Stimulated activated memory B cell treated with anti-CD40 and anti-IgM and Interleukin-4, amounts not matched to agents 10 μg/mL and 1 μg/mL and 100 μg/mL, for 72 hours (primary cell): ENCODE measurements around the gene KRTAP5-4.
"Not testable (repeated sequence)": the region's sequence is repeated elsewhere in the genome, so short reads cannot be mapped to it uniquely, and the experiment has no call there.

Experiments
- ATAC-seq: fragments of 150-1000 bp; cut with Tn5 transposase; 2 replicates; pipeline ENCODE4 v1.10.0; 2021
- H3K27ac Mint-ChIP-seq: one replicate; pipeline ENCODE4 v1.8.0; 2022; ENCODE audit warnings: mild to moderate bottlenecking, mixed read lengths
- H3K27me3 Mint-ChIP-seq: one replicate; pipeline ENCODE4 v1.8.0; 2022; ENCODE audit warnings: mixed read lengths
- H3K36me3 Mint-ChIP-seq: one replicate; pipeline ENCODE4 v1.8.0; 2022; ENCODE audit warnings: mixed read lengths
- H3K4me1 Mint-ChIP-seq: one replicate; pipeline ENCODE4 v1.8.0; 2022; ENCODE audit warnings: mixed read lengths
- H3K4me3 Mint-ChIP-seq: one replicate; pipeline ENCODE4 v1.8.0; 2022; ENCODE audit warnings: mild to moderate bottlenecking, moderate library complexity, mixed read lengths
- H3K9me3 Mint-ChIP-seq: one replicate; pipeline ENCODE4 v1.8.0; 2022; ENCODE audit warnings: mixed read lengths

The KRTAP5-4 gene

DNA sequence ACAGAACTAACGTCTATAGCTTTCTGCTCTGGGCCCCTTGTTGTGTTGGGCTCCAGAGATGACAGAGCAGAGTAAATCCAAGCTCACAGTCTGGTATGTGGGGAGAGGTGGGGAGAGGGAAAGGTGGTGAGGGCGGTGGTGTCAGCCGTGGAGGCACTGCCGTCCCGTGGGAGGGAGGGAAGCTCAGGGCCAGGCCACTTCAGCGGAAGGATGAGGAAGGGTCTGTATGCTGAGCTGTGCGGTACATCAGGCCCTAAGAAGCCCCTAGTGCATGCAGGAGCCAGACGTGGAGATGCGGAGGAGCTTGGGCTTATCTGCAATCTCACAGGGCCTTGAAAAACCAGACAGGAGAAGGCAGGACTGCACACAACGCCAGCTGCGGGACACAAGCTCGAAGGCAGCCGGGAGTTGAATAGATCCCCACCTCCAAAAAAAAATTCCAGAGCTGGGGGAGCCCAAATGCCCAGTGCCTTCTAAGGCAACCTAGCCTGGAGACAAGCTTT is 9.2 kb upstream of the KRTAP5-4 start:
- Mint-ChIP-seq H3K27ac (no peak overlapping the region), H3K9me3 (no peaks in the 10 kb centered on the region), H3K27me3 (peaks cover 79% of the 10 kb centered on the region), H3K4me3 (no peak overlapping the region), H3K36me3 (no peaks in the 10 kb centered on the region), H3K4me1 (peaks cover 7% of the 10 kb centered on the region)
- no peak for ATAC-seq

GRCh38 chr11:1630271-1630670 is 8.3 kb upstream of the KRTAP5-4 start:
- Mint-ChIP-seq H3K27me3 (peaks cover 79% of the 10 kb centered on the region), H3K4me3 (no peak overlapping the region), H3K27ac (no peak overlapping the region), H3K36me3 (no peaks in the 10 kb centered on the region), H3K4me1 (peaks cover 7% of the 10 kb centered on the region), H3K9me3 (no peaks in the 10 kb centered on the region)
- no peak for ATAC-seq

GRCh38 chr11:1629326-1630185 is 7.6 kb upstream of the KRTAP5-4 start, which contains the start of gene KRTAP5-5:
Gene KRTAP5-5 (plus strand): TSS chr11:1629775. CDS start chr11:1629841, 66 bp downstream.
- H3K4me1 Mint-ChIP-seq = peaks cover 7% of the 10 kb centered on the region
- H3K4me3 Mint-ChIP-seq = no peak within 1 kb of the TSS
- no peaks in the 10 kb centered on the region for H3K9me3 Mint-ChIP-seq
- no peaks in the 10 kb centered on the region for H3K36me3 Mint-ChIP-seq
- ATAC-seq = no peak
- peaks cover 77% of the 10 kb centered on the region for H3K27me3 Mint-ChIP-seq
- no peak within 1 kb of the TSS for H3K27ac Mint-ChIP-seq

GRCh38 chr11:1628506-1629325 is 6.8 kb upstream of the KRTAP5-4 start:
- Mint-ChIP-seq H3K9me3 (no peaks in the 10 kb centered on the region), H3K27ac (no peak overlapping the region), H3K27me3 (peaks cover 69% of the 10 kb centered on the region), H3K4me1 (peaks cover 7% of the 10 kb centered on the region), H3K36me3 (no peaks in the 10 kb centered on the region), H3K4me3 (no peak overlapping the region)
- ATAC-seq = peak; percentile 84

- ATAC-seq = no peak
- H3K4me1 Mint-ChIP-seq = peaks cover 7% of the 10 kb centered on the region
- no peak overlapping the region for H3K4me3 Mint-ChIP-seq
- peaks cover 53% of the 10 kb centered on the region for H3K27me3 Mint-ChIP-seq
- no peaks in the 10 kb centered on the region for H3K36me3 Mint-ChIP-seq
- H3K27ac Mint-ChIP-seq = no peak overlapping the region
- H3K9me3 Mint-ChIP-seq = no peaks in the 10 kb centered on the region
Observed at GRCh38 chr11:1625541-1625940, 3.6 kb upstream of the KRTAP5-4 start.

DNA sequence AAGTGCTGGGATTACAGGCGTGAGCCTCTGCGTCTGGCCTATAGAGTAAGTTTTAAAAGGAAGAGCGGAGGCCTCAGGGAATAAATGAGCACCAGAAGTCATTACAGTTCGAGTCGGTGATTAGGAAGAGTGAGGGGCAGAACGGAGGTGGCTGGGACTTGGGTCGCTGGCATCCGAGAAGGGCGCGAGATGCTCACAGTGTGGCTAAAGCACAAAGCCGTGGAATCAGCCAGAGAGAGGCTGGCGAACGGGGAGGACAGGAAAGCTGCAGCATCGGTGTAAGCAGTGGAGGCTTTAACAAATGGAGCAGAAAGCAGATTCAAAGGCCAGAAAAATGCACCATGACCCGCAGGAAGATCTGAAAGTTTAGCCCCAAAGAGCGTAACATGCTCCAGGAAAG is 2.7 kb upstream of the KRTAP5-4 start:
- no peaks in the 10 kb centered on the region for H3K9me3 Mint-ChIP-seq
- H3K27me3 Mint-ChIP-seq = peaks cover 54% of the 10 kb centered on the region
- H3K36me3 Mint-ChIP-seq = no peaks in the 10 kb centered on the region
- peaks cover 8% of the 10 kb centered on the region for H3K4me1 Mint-ChIP-seq
- no peak overlapping the region for H3K27ac Mint-ChIP-seq
- H3K4me3 Mint-ChIP-seq = no peak overlapping the region
- no peak for ATAC-seq

DNA sequence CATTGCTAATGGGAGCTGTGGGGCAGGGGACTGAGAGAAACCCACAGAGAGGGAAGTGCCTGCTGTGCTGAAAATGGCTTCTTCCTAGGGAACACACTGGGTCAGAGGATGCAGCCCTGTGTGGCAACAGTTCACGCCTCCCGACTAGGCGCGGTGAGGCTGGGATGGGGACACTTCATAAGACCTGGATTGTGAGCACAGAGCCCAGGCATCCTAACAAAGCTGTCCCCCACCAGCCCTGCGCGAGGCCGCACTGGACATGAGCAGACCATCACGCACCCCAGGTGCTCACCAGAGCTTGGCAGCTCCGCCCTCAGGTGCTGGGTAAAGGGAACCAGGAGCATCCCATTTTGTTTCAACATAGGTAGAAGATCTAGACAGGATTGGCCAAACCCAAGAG is 1.8 kb upstream of the KRTAP5-4 start:
- H3K27me3 Mint-ChIP-seq = peaks cover 47% of the 10 kb centered on the region
- H3K4me3 Mint-ChIP-seq = no peak overlapping the region
- H3K36me3 Mint-ChIP-seq = no peaks in the 10 kb centered on the region
- no peak overlapping the region for H3K27ac Mint-ChIP-seq
- peaks cover 7% of the 10 kb centered on the region for H3K4me1 Mint-ChIP-seq
- no peaks in the 10 kb centered on the region for H3K9me3 Mint-ChIP-seq
- no peak for ATAC-seq

- H3K9me3 Mint-ChIP-seq = no peaks in the 10 kb centered on the region
- H3K4me1 Mint-ChIP-seq = peaks cover 6% of the 10 kb centered on the region
- H3K36me3 Mint-ChIP-seq = no peaks in the 10 kb centered on the region
- H3K27ac Mint-ChIP-seq = no peak overlapping the region
- no peak overlapping the region for H3K4me3 Mint-ChIP-seq
- no peak for ATAC-seq
- H3K27me3 Mint-ChIP-seq = peaks cover 59% of the 10 kb centered on the region
Observed at GRCh38 chr11:1619449-1619848, 2.5 kb downstream of the KRTAP5-4 start.

- Mint-ChIP-seq H3K27me3 (peaks cover 71% of the 10 kb centered on the region), H3K36me3 (no peaks in the 10 kb centered on the region)
- ATAC-seq = no peak
Observed at GRCh38 chr11:1618231-1618630, 3.7 kb downstream of the KRTAP5-4 start.

DNA sequence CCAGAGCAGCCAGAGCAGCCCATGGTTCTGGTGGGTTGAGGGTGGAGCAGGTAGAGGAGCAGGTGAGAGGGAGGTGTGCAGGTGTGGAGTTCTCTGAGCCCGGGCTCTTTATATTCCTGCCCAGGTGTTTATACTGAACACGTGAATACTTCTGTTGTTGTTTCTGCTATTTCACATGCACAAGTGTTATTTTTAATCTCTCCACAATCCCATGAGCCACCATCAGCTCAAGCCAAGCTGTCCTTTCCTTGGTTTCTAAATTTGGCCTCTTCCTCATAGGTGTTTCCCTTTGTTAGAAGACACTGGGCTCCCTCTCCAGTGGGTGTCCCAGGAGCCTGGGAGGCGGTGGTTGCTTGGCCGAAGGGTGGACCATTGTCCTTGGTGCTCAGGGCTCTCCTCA is 13.6 kb downstream of the KRTAP5-4 start, which contains the start of gene KRTAP5-3:
KRTAP5-3 (minus strand) TSS at position 101 of the 400 bp plus-strand sequence; CDS start at position 23, 78 bp downstream.
- H3K4me1 Mint-ChIP-seq = peaks cover 16% of the 10 kb centered on the region
- no peak for ATAC-seq
- no peaks in the 10 kb centered on the region for H3K9me3 Mint-ChIP-seq
- H3K4me3 Mint-ChIP-seq = no peak within 1 kb of the TSS
- H3K27me3 Mint-ChIP-seq = peaks cover 35% of the 10 kb centered on the region
- no peaks in the 10 kb centered on the region for H3K36me3 Mint-ChIP-seq
- H3K27ac Mint-ChIP-seq = no peak within 1 kb of the TSS

More at GRCh38 chr11:1618231-1618630, 3.7 kb downstream of the KRTAP5-4 start:
- Mint-ChIP-seq H3K4me3 (no peak overlapping the region), H3K4me1 (peaks cover 6% of the 10 kb centered on the region), H3K9me3 (no peaks in the 10 kb centered on the region), H3K27ac (no peak overlapping the region)

- not testable (repeated sequence) for H3K27ac Mint-ChIP-seq, ATAC-seq, H3K4me3 Mint-ChIP-seq, H3K9me3 Mint-ChIP-seq, H3K36me3 Mint-ChIP-seq
- Mint-ChIP-seq H3K27me3 (peaks cover 31% of the 10 kb centered on the region), H3K4me1 (peaks cover 16% of the 10 kb centered on the region)
Observed at GRCh38 chr11:1607901-1608300, 14.0 kb downstream of the KRTAP5-4 start.

DNA sequence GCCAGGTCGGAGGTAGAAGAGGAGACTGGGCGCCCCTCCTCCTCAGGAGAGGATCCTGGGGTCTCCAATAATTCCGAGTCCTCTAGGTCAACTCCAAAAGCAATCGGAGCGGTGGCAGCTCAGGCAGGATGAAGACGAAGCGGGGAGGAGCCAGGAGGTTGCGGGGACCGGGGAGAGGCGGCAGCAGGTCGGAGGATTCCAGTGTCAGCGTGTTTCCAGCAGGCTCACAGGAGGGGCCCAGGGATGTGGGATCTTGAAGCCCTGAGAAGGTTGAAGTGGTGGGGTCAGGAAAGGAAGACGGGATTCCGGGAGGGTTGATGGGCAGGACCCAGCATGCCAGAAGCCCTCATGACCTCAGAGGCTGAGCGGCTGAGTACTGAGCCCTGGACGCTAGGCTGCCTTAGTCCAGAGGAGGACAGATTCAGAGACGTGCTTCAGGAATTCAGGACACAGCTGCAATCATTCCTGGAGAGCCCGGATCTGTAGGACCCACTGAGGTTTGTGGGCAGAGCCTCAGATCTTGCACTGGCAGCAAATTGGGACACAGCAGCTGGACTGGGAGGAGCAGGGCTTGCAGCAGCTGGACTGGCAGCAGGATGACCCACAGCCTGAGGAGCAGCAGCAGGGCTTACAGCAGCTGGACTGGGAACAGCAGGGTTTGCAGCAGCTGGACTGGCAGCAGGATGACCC is 14.6 kb downstream of the KRTAP5-4 start:
- ATAC-seq, H3K36me3 Mint-ChIP-seq, H3K4me3 Mint-ChIP-seq, H3K9me3 Mint-ChIP-seq: not testable (repeated sequence)
- Mint-ChIP-seq H3K27ac (peak overlapping the region; percentile 89), H3K4me1 (peaks cover 16% of the 10 kb centered on the region), H3K27me3 (peaks cover 31% of the 10 kb centered on the region)

- ATAC-seq = peak; percentile 93
- Mint-ChIP-seq H3K27me3 (peaks cover 21% of the 10 kb centered on the region), H3K27ac (peak overlapping the region; percentile 89), H3K4me3 (peak overlapping the region; percentile 44), H3K4me1 (peaks cover 25% of the 10 kb centered on the region)
- not testable (repeated sequence) for H3K9me3 Mint-ChIP-seq, H3K36me3 Mint-ChIP-seq
Observed at GRCh38 chr11:1605923-1606322, 16.0 kb downstream of the KRTAP5-4 start.

DNA sequence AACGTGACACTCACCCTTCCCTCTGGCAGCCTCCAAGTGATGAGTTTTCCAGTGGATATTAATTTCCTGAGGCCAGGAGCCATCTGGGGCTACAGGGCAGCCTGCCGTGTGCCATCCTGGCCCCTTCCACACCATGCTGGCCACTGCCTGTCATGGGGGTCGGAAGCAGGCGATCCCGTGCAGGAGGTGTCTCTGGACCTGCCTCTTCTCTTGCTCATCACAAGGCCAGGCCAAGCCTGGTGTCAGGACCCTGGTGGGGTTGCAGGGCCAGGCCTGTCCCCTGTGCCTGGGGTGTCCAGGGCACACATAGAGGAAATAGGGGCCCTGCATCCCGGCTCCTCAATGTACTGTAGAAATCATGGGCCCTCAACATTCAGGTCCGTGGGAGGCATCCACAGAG is 17.2 kb downstream of the KRTAP5-4 start:
- Mint-ChIP-seq H3K9me3 (no peaks in the 10 kb centered on the region), H3K27ac (no peak overlapping the region), H3K27me3 (peaks cover 12% of the 10 kb centered on the region), H3K4me1 (peaks cover 32% of the 10 kb centered on the region), H3K4me3 (no peak overlapping the region), H3K36me3 (no peaks in the 10 kb centered on the region)
- ATAC-seq = no peak

- H3K36me3 Mint-ChIP-seq = no peaks in the 10 kb centered on the region
- H3K4me3 Mint-ChIP-seq = no peak overlapping the region
- H3K27ac Mint-ChIP-seq = no peak overlapping the region
- H3K4me1 Mint-ChIP-seq = peaks cover 32% of the 10 kb centered on the region
- no peak for ATAC-seq
- H3K27me3 Mint-ChIP-seq = peaks cover 12% of the 10 kb centered on the region
- no peaks in the 10 kb centered on the region for H3K9me3 Mint-ChIP-seq
Observed at GRCh38 chr11:1604181-1604580, 17.8 kb downstream of the KRTAP5-4 start.
